ENCODE data around the gene MMP19.
"Not testable (repeated sequence)": the region's sequence is repeated elsewhere in the genome, so short reads cannot be mapped to it uniquely, and the experiment has no call there.

The MMP19 gene, protein sequence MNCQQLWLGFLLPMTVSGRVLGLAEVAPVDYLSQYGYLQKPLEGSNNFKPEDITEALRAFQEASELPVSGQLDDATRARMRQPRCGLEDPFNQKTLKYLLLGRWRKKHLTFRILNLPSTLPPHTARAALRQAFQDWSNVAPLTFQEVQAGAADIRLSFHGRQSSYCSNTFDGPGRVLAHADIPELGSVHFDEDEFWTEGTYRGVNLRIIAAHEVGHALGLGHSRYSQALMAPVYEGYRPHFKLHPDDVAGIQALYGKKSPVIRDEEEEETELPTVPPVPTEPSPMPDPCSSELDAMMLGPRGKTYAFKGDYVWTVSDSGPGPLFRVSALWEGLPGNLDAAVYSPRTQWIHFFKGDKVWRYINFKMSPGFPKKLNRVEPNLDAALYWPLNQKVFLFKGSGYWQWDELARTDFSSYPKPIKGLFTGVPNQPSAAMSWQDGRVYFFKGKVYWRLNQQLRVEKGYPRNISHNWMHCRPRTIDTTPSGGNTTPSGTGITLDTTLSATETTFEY

DNA sequence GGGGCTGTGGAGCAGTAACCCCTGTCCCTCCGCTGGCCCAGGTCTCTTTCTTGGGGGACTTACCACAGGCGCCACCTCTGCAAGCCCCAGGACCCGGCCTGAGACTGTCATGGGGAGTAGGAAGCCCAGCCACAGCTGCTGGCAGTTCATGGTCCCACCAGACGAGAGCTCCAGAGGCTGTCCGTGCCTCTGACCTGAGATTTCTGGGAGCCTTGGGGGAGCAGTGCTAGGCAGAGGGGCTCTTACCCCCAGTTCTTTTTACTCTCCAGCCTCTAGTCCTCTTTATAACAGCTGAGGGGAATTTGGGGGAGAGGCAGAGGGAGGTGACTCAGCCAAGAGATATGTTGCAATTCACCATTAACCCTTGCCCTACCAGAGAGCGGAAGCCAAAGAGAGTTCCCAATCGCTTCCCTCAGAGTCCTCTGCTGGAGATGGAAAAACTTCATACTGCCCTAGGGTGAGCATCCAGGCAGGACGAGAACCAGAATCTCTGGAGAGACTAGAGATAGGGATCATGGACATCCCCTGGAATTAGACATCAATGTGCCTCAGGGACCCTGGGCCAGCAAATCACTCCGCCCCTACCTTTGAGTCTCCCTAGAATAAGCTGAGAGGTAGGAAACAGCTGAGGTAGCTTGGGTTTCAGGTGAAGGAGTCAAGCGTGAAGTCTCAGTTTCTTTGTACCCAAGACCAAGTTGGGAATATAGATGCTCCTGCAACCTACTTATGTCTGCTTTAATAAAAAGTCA lies at the start of gene MMP19:
Gene MMP19, minus strand, starts transcription at position 256 of the 749 bp plus-strand sequence. Its CDS starts 106 bp downstream, at position 150.
- peak; percentile 77 for DNase-seq

DNA sequence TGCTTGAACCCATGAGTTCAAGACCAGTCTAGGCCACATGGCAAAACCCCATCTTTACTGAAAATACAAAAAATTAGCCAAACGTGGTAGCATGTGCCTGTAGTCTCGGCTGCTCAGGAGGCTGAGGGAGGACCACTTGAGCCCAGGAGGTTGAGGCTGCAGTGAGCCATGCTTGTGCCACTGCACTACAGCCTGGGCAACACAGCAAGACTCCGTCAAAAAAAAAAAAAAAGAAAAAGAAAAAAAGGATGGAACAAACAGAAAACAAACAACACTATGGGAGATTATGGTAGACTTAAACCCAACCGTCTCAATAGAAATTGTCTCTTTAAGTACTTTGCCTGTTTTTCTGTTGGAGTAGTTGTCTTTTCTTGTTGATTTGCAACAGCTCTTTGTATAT lies 48.6 kb upstream of the MMP19 start:
- DNase-seq = no peak

DNA sequence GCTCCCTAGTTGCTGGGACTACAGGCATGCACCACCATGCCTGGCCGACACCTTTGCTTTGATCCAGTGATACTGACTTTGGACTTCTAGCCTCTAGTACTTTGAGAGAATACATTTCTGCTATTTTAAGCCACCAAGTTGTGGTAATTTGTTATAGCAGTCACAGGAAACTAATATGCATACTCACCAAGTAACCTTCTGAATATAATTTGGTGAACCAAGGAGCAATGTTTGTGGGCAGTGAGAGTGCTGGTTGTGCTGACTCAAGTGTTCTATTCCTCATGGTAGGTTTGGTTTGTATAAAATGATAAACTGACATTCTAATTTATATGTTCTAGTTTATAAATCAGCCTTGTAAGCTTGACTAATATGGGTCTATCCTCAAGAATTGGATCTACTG lies 42.4 kb upstream of the MMP19 start:
- DNase-seq = no peak

DNA sequence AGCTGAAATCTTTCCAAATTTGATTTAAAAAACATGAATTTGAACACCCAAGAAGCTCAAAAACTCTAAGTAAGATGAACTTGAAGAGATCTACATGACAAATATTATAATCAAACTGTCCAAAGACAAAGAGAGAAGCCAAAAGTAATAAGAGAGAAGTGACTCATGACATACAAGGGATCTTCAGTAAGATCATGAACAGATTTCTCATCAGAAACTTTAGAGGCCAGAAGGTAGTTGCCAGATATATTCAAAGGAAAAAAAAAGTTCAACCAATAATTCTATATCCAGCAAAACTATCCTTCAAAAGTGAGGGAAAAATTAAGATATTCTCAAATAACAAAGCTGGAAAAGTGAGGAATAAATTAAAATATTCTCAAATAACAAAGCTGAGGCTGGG lies 35.1 kb upstream of the MMP19 start:
- DNase-seq = peak; percentile 19

DNA sequence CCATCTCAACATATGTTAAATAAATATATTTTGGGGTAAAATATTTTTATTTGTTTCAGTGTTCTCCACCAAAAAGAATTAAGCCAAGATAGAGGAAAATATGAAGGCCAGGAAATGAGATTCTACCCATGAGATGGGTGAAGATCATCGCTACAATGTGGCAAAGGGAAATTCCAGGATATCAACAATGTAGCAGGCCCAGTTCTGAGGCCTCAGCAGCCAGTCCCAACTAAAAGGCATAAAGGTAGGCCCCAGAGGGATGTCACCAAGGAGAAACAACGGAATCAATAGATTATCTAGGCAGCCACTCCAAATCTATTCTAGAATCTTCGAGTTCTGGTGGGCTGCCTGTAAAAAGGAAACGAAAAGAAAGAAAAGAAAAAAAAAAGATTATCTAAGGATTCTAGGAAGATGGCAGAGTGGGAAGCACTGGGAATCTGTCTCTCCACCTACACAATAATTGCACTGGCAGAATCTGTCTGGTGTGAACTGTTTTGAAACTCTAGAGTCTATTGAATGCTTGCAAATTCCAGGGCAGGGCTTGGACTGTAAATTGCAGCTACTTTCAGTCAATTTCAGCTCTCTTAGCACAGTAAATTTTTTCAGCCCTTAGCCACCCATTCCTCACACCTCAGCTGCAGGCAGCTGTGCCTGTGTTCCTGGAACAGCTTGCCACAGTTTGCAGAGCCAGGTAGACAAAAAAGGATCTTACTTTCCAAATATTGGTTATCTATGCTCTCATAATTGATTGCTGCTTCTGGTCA lies 33.1 kb upstream of the MMP19 start:
- no peak for DNase-seq

DNA sequence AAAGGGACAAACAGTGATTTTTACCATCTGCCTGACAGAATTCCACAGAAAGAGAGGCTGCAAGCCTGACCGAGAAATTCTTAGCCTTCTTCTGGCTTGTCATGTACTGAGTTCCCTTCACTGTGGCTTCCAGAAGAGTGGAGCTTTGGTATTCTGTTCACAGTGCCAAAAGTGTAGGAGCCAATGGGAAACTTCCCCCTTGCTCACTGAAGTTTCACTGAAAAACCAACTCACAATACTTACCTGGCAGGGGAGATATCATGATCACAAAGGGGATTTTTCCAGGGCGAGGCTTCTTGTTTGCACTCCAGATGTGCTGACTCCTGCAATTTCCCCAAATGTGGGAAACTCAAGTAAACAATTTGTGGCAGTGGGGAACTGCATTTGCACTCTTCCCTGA lies 31.7 kb upstream of the MMP19 start:
- DNase-seq = no peak

DNA sequence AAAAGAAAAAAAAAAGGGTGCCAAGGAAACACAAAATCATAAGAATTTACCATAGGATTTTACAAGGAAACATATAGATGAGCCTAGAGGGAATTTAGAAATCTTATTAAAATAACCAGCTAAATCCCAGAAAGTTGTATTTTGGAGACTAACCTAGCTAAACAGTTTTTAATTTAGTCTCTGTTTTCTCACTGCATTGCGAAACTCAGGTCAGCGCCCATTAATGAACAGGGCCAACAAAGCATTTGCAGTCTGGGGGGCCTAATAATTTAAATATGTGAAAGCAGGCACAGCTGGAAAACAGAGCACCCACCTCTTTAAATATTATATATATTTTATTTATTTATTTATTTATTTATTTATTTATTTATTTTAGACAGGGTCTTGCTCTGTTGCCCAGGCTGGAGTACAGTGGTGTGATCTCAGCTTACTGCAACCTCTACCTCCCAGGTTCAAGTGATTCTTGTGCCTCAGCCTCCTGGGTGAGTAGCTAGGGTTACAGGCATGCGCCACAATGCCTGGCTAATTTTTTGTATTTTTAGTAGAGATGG lies 23.8 kb upstream of the MMP19 start:
- DNase-seq = not testable (repeated sequence)

DNA sequence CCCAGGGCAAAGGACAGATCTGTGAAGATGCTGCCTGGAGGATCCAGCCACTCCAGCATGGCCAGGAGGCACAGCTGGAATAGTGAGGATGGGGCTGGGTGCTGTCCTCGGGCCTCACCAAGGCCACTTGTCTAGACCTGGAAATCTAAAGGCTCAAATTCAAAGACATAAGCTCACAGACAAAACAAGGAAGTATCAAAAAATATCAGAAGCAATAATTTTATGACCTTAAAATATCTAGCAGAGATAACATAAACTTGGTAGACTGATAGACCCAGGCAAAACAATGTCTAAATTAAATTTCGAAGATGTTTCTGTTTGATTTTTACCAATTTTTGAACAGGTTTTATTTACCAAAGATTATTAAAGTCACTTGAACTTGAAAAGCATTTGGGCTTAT lies 22.6 kb upstream of the MMP19 start:
- no peak for DNase-seq

DNA sequence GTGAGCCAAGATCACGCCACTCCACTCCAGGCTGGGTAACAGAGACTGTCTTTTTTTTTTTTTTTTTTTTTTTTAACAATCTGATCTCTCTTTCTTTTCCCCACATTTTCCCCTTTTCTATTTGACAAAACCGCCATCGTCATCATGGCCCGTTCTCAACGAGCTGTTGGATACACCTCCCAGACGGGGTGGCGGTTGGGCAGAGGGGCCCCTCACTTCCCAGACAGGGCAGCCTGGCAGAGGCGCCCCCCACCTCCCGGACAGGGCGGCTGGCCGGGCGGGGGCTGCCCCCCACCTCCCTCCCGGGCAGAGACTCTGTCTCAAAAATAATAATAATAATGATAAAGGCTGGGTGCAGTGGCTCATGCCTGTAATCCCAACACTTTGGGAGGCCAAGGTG lies 20.2 kb upstream of the MMP19 start:
- DNase-seq = not testable (repeated sequence)

DNA sequence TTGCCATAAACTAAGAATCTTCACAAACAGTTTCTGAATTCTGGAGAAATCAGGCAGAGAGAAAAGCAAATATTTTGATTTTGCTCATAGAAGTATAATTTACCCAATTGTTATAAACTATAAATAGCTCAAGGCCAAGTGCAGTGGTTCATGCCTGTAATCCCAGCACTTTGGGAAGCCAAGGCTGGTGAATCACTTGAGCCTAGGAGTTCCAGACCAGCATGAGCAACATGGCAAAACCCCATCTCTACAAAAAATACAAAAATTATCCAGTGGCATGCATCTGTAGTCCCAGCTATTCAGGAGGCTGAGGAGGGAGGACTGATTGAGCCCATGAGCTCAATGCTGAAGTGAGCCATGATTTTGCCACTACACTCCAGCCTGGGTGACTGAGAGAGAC lies 19.6 kb upstream of the MMP19 start:
- no peak for DNase-seq

DNA sequence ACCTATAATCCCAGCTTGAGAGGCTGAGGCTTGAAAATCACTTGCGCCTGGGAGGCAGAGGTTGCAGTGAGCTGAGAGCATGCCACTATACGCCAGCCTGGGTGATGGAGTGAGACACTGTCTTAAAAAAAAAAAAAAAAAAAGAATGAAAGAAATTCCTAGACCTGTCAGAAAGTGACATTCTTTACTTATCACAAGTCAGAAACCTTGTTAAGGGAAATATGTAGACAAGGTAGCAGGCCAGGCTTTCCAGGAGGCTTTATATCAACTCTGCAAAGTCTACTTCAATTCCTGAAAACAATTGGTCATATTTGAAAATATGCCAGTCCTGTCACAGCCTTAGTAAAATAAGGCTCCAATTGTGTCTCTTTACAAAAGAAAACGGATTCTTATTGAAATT lies 19.1 kb upstream of the MMP19 start:
- DNase-seq = no peak

DNA sequence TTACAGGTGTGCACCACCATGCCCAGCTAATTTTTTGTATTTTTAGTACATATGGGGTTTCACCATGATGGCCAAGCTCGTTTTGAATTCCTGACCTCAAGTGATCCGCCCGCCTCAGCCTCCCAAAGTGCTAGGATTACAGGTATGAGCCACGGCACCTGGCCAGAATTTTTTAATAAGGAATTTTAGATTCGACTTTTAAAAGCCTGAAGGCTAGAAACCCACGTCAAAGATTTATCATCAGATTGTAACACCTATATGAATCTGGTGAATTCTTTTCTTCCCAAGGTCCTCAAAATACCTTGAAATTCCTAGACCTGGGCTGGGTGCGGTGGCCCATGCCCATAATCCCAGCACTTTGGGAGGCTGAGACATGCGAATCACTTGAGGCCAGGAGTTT lies 18.7 kb upstream of the MMP19 start:
- no peak for DNase-seq

DNA sequence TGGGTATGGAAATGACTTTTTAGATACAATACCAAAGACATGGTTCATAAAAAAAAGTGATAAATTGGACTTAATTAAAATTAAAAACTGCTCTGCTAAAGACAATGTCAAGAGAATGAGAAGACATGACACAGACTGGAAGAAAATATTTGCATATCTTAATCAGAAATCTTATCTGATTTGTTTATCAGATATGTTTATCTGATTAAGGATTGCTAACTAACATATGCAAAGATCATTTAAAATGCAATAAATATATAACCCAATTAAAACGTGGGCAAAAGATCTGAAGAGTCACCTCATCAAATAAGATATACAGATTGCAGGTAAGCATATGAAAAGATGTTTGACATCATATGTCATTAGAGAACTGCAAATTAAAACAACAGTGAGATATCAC lies 10.0 kb upstream of the MMP19 start:
- no peak for DNase-seq

DNA sequence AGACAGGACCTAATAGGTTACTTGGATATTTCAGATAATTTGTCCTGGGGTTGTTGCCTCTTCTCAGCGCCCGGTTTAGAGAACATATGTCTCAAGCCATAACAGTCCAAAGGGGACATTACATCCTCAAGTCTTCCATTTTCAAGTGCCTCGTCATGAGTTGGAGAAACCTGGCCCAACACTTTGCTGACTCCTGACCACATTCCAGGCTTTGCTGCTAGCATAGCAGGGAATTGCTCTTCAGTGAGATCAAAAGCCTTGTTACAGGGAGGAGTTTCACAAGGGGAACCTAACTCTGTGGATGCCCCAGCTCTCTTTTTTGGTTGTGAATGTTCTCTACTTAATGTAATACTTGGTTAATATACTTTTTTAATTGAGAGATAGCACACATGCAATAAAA lies 8.2 kb upstream of the MMP19 start:
- no peak for DNase-seq

DNA sequence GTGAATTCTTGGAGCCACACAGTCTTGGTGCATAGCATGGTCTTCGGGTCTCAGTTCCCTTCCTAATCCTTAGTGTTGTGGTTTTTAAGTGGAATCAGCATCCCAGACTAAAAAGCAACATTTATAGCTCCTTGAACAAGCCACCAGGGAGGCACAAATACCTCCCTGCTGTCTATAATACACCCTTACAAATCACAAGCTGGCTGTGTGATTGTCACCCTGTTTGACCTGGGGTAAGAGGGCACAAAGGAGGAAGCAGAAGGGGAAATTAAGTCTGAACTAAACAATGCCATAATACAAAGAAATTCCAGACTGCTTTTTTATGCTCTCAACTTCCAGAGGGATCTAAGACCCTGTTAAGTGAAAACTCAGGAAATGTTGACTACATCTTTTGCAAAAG lies 7.7 kb upstream of the MMP19 start:
- no peak for DNase-seq

DNA sequence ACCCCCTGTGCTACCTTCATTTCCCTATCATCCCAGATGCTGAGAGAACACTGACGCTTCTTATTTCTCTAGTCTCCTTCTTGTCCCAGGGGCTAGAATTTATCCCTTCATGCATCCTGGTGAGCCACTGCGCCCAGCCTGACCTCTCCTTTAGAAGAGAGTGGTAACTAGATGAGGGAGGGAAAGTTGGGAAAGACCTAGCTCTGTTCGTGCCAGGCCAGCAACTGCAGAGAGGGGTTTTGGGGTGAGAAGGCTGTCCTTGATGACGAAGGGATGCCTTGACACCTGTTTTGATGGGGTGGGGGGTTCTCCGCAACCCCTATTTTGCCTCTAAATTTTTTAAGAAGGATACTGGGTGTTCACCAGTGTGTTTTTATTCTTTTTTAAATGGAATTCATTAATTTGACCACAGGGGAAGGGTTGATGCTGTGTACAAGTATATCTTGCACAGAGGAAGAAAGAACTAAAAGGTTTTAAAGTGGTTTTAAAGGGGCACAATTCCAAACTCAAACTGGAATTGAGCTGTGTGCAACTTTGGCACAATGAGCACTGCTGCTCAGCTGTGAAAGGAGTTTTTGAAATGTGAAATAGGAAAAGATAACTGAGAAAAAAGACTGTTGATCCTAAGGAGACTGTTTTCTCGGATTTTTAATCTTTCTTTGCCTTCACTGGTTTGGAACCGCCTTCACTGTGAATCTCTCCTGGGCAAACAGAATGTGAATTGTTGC lies 7.0 kb upstream of the MMP19 start:
- DNase-seq = no peak

DNA sequence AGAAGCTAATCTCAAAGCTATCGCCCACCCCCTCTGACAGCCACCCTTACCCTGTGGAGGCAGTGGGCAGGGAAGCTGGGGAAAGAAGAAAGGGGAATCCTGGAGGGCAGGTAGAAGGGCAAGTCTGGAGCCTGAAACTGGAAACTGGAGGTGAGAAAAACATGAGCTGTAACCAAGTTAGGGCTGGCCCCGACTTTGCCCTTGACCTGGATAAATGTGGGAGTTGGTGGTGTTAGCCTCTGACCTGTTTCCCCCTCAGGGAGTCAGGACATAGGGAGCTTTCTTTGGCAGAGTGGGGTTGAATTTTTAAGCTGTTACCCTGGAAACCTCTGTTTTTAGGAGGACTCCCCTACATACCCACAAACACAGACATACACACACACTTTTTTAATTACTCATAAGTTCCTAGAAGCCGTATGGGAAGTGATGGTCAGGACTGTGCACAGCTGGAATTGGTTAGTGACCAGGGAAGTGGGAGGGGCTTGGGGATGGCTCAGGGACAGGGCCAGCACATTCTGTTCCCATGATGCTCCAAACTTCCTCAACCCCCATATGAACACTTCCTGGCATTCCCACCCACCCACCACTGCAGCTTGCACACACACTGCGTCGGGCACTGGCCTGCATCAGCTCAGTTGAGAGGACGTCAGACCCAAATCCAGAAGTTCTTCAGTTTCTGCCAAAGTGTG lies 5.0 kb upstream of the MMP19 start:
- peak; percentile 97 for DNase-seq

DNA sequence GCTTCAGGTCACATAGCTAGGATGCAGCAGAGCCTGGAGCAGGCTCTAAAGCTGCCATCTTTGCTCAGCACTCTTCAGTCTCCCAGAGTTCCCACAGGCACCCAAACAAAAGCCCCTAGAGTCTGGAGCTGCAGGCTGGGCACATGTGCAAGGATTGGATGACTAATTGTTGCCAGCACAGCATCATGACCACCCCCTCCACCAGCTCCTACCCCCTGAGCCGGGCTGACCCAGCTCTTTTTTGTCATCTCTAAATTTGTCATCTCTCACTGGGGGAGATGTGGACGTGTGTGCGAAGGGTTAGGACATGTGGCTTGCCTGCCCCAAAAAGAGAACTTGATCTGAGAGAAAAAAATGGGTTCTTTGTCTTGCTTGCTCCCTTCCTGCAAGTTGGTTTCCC lies 4.3 kb upstream of the MMP19 start:
- peak; percentile 96 for DNase-seq

DNA sequence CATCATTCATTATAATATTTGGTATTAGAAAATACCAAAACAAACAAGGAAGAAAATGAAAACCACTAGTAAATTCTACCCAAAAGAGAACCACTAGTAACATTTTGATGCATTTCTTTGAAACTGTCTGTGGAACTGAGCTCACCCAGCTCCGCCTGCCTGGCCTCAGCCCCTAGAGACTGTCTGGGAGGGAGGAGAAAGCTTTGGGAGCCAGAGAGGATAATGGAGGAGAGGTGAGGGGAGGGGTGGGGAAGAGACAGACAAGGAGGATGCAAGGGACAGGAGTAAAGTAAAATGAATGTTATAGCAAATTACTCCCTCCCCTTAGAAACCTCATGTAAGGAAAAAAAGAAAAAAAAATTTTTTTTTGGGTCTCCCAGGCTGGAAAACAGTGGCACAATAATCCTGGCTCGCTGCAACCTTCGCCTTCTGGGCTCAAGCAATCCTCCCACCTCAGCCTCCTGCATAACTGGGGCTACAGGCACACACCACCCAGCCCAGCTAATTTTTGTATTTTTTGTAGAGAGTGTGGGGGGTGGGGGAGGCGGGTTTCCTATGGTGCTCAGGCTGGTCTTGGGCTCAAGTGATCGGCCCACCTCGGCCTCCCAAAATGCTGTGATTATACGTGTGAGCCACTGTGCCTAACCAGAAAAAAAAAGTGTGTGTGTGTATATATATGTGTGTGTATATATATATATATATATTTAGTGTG lies 3.2 kb upstream of the MMP19 start:
- no peak for DNase-seq

DNA sequence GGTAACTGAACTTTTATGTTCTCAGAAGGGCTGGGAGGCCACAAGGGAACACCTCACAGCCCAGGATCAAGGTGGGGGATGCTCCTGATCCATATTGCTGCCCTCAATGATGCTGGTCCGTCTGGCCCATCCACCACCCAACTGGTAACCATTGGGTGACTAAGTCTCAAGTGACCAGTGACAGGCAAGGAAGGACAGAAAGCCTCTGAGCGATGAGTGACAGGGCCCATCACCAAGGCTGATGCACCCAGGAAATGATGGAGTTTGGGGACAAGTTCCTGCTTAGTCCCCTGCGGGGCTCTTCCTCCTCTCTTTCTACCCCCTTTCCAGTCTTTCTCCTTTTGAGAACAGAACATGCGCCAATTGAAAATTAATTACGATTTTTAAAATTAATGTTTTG lies 2.6 kb upstream of the MMP19 start:
- DNase-seq = peak; percentile 91

DNA sequence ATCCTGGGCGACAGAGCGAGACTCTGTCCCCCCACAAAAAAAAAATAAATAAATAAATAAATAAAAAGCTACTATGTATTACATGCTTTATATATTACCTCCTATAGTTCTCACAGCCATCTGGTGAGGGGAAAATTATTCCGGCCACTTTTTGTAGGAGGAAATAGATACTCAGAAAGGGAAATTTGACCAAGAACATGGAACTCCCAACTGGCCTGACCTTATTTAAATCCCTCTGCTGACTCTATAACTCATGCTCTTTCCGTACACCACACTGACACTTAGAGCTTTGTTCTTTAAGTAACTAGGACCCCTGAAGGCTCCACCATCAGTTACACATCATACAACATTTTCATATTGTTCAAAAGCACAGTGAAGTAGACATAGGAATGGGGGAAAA lies 2.2 kb upstream of the MMP19 start:
- DNase-seq = peak; percentile 44

All from inflammatory macrophage treated with lipopolysaccharide for 4 hours (primary cell).